Kidney epithelial cell (primary cell): ENCODE measurements around the gene FAF1. TPM values are rescaled to one million over a fixed set of nuclear protein-coding genes. Genes with fewer than 3 reads are reported as not detected.

Experiments used
- DNase-seq: peaks from one replicate; pipeline ENCODE4 v3.0.0-alpha.2; 2010; ENCODE audit warnings: low read depth
- H3K27me3 ChIP-seq: 2 replicates; pipeline ENCODE4 v1.6.0; 2011; ENCODE audit warnings: low read length; ENCODE audit not compliant: control insufficient read depth, insufficient read depth
- H3K36me3 ChIP-seq: 2 replicates; pipeline ENCODE4 v1.5.1; 2011; ENCODE audit warnings: low read length; ENCODE audit not compliant: control insufficient read depth, insufficient read depth
- H3K4me3 ChIP-seq: 2 replicates; pipeline ENCODE4 v1.5.1; 2011; ENCODE audit warnings: low read depth, mild to moderate bottlenecking, control low read depth, low read length
- CTCF ChIP-seq: IDR thresholded peaks from 2 replicates; pipeline ENCODE4 v1.5.1; 2011; ENCODE audit warnings: mild to moderate bottlenecking, moderate library complexity, low read length, control low read depth, inconsistent platforms; ENCODE audit not compliant: insufficient read depth, poor library complexity, severe bottlenecking
- total RNA-seq: library from RNA; depleted of rRNA; stranded (reverse); fragments of >200 nt; gene quantifications from 2 replicates; pipeline ENCODE4 v1.2.3, GENCODE V29; 2015

The FAF1 gene
- total RNA-seq, 1 donor from 2014 or later = 57.8 TPM

GRCh38 chr1:50976111-50976889, 16.2 kb upstream of the FAF1 start:
- no peak for TF ChIP-seq CTCF
- no peak overlapping the region for H3K4me3 ChIP-seq
- H3K27me3 ChIP-seq = peaks cover 38% of the 10 kb centered on the region
- DNase-seq = no peak
- no peaks in the 10 kb centered on the region for H3K36me3 ChIP-seq

- Histone ChIP-seq H3K4me3 (no peak overlapping the region), H3K27me3 (peaks cover 38% of the 10 kb centered on the region), H3K36me3 (no peaks in the 10 kb centered on the region)
- no peak for DNase-seq
- no peak for TF ChIP-seq CTCF
Observed at GRCh38 chr1:50975436-50975835, 15.4 kb upstream of the FAF1 start.

GRCh38 chr1:50974618-50974935, 14.5 kb upstream of the FAF1 start:
- no peak for DNase-seq
- TF ChIP-seq CTCF = no peak
- H3K4me3 ChIP-seq = no peak overlapping the region
- no peaks in the 10 kb centered on the region for H3K36me3 ChIP-seq
- peaks cover 38% of the 10 kb centered on the region for H3K27me3 ChIP-seq

- peaks cover 38% of the 10 kb centered on the region for H3K27me3 ChIP-seq
- TF ChIP-seq CTCF = no peak
- no peak overlapping the region for H3K4me3 ChIP-seq
- DNase-seq = no peak
- no peaks in the 10 kb centered on the region for H3K36me3 ChIP-seq
Observed at GRCh38 chr1:50973875-50974617, 14.0 kb upstream of the FAF1 start.

- no peaks in the 10 kb centered on the region for H3K36me3 ChIP-seq
- no peak for TF ChIP-seq CTCF
- no peak overlapping the region for H3K4me3 ChIP-seq
- H3K27me3 ChIP-seq = peaks cover 31% of the 10 kb centered on the region
- DNase-seq = no peak
Observed at GRCh38 chr1:50973255-50973654, 13.2 kb upstream of the FAF1 start.
